NCI-H146 (cell line): Measurements from ENCODE around the gene OPCML.
A peak's percentile ranks its signal among the peaks of the same experiment; 100 is the strongest.

Experiments
- DNase-seq: peaks from one replicate; lab custom pipeline; 2025; lab: John Stamatoyannopoulos, UW

Gene OPCML

DNA sequence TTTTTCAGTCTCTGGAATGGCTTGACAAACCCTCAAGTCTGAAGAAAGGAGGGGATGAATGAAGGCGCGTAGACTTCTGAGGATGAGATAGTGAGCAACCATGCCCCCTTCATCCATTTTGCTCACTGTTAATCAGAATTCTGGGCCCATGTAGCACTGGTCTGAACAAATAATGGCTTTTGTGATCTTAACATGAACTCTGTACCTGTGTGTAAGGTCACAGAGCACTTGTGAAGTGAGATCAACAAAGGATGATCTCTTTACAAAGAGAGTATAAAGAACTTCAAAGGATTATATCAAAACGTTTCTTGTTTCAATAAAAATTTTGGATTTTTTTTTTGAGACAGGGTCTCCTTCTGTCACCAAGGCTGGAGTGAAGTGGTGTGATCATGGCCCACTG is 976.7 kb downstream of the OPCML start:
- DNase-seq: no peak

DNA sequence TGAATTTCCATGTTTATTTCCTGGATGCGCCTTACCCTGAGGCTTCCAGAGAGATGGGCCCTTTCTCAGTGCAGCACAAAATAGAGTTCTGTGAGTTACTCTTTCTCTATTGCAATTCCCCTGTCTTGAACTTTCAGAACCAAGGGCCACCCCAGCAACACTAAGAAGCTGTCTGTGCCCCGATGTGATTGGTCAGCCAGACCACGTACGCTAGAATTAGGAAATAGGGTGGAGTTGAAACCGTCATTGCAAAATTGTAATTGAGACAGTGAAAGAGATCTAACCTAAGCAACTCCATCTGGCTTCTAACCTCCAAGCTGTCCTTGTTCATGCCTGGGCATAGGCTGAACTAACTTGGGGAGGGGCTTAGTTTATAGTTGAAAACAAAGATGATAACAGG is 981.3 kb downstream of the OPCML start:
- DNase-seq: no peak

- DNase-seq: no peak
Measured at GRCh38 chr11:132549561-132549960, 982.7 kb downstream of the OPCML start.

DNA sequence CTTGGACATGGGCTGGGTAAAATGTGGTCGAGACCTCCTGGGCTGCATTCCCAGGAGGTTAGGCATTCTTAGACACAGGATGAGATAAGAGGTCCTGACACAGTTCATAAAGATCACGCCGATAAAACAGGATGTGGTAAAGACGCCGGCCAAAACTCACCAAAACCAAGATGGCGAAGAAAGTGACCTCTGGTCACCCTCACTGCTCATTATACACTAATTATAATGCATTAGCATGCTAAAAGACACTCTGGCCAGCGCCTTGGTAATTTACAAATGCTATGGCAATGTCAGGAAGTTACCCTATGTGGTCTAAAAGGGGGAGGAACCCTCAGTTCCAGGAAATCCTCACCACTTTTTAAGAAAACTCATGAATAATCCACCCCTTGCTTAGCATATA is 983.3 kb downstream of the OPCML start:
- DNase-seq: no peak

DNA sequence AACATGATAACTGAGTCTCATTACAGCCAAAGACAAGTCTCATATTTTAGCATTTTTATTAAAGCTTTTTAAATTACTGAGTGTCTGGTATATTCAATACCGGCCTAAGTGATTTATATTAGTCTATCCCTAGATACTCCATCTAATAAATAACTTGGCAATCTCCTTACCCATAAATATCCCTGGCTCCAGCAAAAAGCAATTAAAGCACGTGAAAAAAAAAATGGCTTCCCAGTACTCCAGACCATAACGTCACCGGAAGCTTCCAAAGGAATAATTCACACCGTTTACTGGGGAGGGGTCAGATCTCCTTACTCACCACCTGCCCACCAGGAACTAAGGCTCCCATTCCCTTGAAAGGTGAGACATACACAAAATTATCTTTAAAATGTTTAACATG is 988.3 kb downstream of the OPCML start:
- no peak for DNase-seq

DNA sequence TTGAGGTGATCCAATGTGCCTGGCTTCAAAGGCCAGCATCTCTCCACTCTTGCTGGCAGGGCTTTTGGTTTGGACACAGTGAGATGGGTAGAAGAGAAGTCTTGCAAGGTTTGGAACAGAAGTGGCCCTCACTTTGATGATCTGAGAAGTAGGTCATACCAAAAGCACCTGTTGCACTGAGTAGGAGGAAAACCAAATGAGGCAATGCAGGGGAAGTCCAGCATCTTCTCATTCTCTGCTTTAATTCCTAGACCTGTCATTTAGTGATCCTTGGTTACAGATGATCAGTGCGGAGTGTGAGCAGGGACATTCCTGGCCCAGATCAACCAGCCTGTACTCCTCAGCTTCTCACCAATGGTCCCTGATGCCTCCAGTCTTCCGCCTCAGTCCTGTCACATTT is 990.5 kb downstream of the OPCML start:
- DNase-seq: no peak

DNA sequence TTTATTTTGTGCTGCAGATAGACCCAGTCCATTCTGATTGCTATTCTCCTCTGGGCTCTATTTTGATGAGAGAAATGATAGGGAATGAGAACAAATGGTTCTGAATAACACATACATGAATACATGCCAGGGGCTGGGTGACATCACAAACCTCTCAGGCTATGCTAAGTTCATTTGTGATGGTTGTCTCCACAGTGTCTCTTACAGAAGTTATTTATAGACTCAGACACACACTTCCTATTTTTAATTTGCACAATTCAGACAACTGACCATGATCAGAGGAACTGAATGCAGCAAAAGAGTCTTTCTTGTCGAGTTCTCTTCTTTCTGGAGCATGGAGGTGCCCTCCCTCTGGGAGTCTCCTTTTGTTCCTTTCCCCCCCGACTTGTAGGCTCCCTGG is 991.7 kb downstream of the OPCML start:
- no peak for DNase-seq

GRCh38 chr11:132539590-132540368 is 992.5 kb downstream of the OPCML start:
- peak; percentile 11 for DNase-seq

DNA sequence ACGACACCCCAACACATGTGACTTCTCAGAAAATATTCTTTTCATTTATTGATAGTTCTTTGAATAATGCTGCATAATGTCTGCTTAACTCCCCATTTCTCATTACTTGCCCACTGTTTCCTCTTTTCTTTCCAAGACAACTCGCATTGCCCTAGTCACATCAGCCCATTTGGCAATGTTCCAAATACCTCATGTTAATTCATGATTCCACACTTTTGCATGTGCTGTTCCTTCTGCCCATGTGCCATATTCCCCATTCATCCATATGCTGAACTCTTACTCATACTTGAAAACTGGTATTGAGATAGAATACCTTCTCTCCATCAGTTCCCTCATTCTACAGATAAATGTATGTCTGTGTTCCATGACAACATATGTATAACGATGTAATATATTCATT is 993.7 kb downstream of the OPCML start:
- no peak for DNase-seq

DNA sequence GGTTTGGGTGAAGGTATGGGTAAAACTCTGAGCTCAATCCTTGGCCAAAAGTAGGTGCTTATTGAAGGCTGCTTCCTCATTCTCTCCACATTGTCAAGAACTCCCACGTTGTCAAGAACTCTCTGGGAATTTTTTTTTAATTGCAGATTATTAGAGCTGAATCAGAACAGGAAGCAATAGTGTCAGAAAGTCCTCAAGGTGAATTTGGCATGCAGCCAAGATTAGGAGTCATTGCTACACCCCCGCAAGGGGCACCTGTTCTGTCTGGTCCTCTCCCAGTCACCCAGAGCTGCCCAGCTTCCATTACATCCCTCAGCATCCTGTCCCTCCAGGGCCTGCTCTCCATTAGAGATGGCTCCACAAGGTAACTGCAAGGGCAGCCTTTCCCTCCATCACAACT is 996.5 kb downstream of the OPCML start:
- DNase-seq: peak; percentile 47

DNA sequence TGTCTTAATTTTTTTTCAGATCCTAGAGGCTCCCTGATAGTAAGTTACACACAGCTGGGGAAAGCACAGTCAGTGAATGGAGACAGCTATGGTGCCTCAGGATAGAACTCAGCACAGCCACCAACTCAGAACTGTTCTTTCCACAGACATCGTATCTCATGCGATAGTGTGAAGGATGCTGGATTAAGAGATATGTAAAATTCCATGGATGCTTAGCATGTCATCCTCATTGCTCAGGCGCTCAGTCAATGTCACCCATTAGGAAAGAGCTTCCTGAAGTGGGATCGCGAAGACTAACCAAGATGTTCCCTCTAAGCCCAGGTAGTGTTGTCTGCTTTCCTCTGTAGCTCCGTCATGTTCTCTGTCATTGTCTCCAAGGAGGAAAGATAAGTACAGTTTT is 1000.4 kb downstream of the OPCML start:
- no peak for DNase-seq

GRCh38 chr11:132528181-132528580 is 1004.1 kb downstream of the OPCML start:
- DNase-seq: no peak

DNA sequence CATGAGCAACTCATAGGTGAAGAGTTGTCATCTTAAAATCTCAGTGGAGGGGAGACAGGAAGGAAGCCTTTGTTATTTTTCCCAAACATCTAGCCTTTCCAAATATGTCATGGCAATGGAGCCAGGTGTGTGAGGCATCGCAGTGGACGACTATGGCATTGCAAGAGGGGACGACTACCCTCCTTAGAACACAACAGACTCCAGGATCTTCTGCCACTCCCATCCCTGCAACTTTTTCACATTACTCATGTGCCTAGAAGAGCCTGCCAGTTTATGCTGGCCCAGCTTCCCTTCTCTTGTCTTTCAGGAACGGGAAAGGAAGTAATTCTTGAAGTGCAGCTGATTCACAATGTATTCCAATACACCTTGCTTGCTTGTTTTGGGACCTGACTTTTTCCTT is 1008.4 kb downstream of the OPCML start:
- no peak for DNase-seq

- DNase-seq: no peak
Measured at GRCh38 chr11:132520199-132520598, 1012.1 kb downstream of the OPCML start.

- DNase-seq: no peak
Measured at GRCh38 chr11:132519241-132519815, 1013.0 kb downstream of the OPCML start.

DNA sequence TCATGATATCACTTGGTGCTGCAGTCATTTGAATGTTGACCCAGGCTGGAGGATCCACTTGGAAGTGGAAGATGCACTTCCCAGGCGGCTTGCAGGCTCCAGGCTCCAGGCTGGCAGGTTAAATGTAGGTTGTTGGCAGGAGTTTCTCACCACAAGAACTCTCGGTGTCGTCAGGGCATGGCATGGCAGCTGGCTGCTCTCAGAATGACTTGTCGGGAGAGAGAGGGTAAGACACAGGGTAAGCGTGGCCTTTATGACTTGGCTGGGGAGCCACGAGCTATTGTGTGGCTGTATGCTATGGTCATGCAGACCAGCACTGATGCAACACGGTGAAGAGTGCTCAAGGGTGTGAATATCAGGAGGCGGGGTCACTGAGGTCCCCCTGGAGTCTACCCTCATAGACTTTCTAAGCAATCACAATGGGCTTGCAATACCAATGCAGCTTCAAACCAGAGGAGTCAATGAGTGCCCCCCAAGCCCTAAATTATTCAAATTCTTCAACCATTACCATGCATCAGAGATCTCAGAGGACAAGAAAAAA is 1027.7 kb downstream of the OPCML start:
- no peak for DNase-seq

- no peak for DNase-seq
Measured at GRCh38 chr11:132501356-132501755, 1030.9 kb downstream of the OPCML start.

GRCh38 chr11:132499661-132500060 is 1032.6 kb downstream of the OPCML start:
- no peak for DNase-seq

DNA sequence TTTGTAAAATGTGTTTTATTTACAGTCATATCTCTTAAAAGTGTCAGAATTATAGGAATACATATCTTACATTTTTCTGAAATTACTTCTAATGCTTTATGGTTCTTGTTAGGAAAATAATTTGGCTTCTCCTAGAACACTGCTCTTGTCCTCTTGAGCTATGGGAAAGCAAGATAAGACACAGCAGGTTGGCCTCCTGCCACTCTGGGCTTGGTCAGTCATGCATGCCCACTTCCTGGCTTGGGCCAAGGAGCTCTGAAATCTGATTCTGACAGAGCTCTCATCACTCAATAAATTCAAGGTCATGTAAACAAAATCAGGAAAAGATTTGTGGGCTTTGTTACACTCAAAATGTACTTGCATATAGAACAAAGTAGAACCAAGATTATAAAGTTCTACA is 1036.0 kb downstream of the OPCML start:
- no peak for DNase-seq

DNA sequence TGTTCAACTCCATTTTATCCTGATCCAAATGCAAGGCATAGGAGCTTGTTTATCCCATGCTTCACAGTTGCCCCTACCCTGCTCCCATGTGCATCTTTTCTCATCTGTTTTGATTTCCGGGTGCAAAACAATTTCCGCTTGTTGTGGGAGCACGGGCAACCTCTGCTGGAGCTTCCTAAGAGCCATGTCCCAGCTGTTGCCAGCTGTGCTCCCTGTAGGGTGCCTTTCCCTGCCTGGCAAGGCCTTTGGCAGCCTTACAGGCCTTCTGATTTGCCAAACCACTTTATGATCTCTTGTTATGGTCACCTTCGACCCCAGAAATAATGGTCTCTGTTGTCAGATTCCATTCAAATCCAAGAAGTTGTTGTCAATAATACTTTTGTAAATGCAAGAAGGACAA is 1038.5 kb downstream of the OPCML start:
- DNase-seq: no peak

- no peak for DNase-seq
Measured at GRCh38 chr11:132490978-132491377, 1041.3 kb downstream of the OPCML start.

DNA sequence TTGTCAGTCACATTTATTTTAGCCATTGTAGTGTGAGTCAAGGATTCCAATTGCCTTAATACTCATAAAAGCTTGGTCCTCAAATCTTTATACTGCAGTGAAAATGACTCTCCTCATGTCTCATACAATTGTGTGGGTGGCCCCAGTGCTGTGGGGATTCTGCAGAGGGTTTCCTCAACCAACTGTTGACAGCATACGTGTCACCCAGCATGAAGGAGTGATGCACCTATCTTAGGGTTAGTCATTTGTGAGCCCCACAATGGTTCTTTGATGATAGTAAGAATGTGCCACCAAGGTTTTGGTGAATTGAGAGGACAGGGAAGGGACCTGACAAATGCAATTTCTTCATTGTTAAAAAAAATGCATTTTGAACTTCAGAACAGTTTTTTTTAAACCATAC is 1046.2 kb downstream of the OPCML start:
- DNase-seq: no peak

- DNase-seq: no peak
Measured at GRCh38 chr11:132475026-132475425, 1057.3 kb downstream of the OPCML start.
